Measurements from ENCODE around the gene CTDSPL. TPM values are rescaled to one million over a fixed set of nuclear protein-coding genes. Genes with fewer than 3 reads are reported as not detected.

The CTDSPL gene
- total RNA-seq, 1 experiment from 2014 or later = 24.6 TPM

DNA sequence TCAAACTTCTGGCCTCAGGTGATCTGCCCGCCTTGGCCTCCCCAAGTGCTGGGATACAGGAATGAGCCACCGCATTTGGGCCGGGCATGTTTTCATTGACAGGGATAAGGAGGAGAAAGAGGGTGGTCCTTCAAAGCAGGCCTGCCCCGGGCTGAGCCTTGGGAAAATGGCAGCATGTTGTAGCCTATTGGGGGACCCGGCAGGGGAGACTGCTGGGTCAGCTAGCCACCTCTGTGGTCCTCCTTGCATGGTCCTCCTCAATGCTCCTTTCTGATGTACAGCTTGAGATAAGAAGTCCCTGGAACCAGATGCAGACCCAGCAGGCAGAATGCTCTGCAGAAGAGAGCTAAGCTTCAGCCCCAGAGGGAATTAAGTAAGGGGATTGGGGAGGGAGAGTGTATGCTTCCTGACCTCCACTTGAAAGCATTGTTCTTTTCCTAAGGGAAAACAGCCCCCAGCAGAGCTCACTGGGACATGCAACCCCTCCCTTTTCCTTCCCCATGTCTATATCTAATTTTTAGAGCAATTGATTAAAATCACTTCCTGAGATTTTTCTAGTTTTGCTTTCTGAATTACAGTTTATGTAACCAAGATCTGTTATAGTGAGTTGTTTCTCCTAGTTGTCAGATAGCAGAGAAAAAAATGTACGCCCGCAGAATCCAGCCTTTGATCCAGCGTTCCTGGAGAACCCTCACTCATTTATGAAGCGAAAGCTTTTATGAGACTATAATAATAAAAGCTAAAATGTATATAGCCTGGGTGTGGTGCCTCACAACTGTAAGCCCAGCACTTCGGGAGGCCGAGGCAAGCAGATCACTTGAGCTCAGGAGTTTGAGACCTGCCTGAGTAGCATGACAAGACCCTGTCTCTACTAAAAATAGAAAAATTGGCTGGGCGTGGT, 80.2 kb downstream of the CTDSPL start:
- Histone ChIP-seq H3K9me3 (0 out of 2 replicates have a peak, but pooled peaks cover 4% of the 10 kb centered on the region), H3K27me3 (no peaks in the 10 kb centered on the region), H3K4me3 (no peak overlapping the region), H3K36me3 (peaks cover 2% of the 10 kb centered on the region)
- no peak for DNase-seq

DNA sequence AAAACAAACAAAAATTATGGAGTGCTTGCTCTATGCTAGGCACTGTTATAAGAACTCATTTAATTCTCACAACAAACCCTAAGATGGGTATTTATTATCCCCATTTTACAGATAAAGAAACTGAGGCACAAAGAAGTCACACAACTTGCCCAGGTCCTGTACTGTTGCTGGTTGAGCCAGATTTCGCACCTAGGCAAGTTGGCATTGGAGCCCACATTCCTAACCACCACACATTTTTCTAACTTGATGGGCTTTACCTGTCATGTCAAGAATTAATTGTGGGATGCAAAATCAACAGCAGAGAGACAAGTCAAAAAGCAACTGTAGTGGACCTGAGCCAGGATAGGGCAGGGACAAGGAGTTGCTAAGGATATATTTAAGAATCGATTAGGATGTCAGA, 81.0 kb downstream of the CTDSPL start:
- no peak for DNase-seq
- Histone ChIP-seq H3K27me3 (no peaks in the 10 kb centered on the region), H3K9me3 (0 out of 2 replicates have a peak, but pooled peaks cover 5% of the 10 kb centered on the region), H3K4me3 (no peak overlapping the region), H3K36me3 (peaks cover 8% of the 10 kb centered on the region)

DNA sequence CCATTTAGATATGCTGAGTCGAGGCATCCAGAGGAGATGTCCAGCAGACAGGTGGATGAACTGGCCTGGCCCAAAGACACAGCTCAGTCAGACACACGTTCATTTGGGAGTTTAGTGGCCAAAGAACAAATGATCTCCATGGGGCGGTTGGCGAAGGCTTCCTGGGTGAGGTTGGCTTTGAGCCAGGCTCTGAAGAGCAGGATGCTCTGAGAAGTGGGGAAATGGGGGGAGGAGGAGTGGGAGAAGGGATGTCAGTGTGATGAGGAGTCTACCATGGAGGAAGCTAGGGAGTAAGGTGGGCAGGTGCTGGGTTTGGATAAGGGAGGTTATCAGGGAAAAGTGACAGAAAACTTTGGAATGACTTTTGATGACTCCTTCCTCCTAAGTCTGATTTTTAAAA, 81.4 kb downstream of the CTDSPL start:
- H3K4me3 ChIP-seq = no peak overlapping the region
- H3K9me3 ChIP-seq = 0 out of 2 replicates have a peak, but pooled peaks cover 5% of the 10 kb centered on the region
- no peak for DNase-seq
- no peaks in the 10 kb centered on the region for H3K27me3 ChIP-seq
- peaks cover 11% of the 10 kb centered on the region for H3K36me3 ChIP-seq

- no peak for DNase-seq
- H3K36me3 ChIP-seq = peaks cover 11% of the 10 kb centered on the region
- 0 out of 2 replicates have a peak, but pooled peaks cover 5% of the 10 kb centered on the region for H3K9me3 ChIP-seq
- H3K4me3 ChIP-seq = no peak overlapping the region
- H3K27me3 ChIP-seq = no peaks in the 10 kb centered on the region
Measured at GRCh38 chr3:37943631-37944314, 82.1 kb downstream of the CTDSPL start.

DNA sequence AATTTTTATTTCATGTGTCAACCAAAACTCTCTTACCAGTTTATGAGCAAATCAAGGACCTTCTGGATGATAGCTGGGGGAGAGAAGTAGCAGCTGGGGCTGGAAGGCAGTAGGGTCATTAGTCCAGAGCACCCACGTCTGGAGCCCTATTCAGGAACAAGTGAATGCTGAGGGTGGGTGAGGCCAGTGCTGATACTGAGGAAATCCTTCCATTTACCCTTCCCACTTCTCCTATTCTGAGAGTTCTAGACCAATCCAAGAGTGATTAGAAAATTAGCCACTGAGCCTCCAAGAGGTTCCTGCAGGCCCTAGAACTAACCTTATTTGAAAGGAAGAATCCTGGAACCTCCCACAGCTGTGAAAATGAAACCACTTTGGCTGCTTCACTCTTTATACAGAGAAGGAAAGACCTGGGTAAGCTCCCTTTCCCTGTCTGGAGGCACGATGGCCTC, 82.7 kb downstream of the CTDSPL start:
- Histone ChIP-seq H3K9me3 (0 out of 2 replicates have a peak, but pooled peaks cover 5% of the 10 kb centered on the region), H3K4me3 (no peak overlapping the region), H3K27me3 (no peaks in the 10 kb centered on the region), H3K36me3 (peaks cover 15% of the 10 kb centered on the region)
- no peak for DNase-seq

GRCh38 chr3:37945156-37945806, 83.6 kb downstream of the CTDSPL start:
- H3K9me3 ChIP-seq = 0 out of 2 replicates have a peak, but pooled peaks cover 5% of the 10 kb centered on the region
- peaks cover 18% of the 10 kb centered on the region for H3K36me3 ChIP-seq
- DNase-seq = no peak
- H3K4me3 ChIP-seq = no peak overlapping the region
- no peaks in the 10 kb centered on the region for H3K27me3 ChIP-seq

DNA sequence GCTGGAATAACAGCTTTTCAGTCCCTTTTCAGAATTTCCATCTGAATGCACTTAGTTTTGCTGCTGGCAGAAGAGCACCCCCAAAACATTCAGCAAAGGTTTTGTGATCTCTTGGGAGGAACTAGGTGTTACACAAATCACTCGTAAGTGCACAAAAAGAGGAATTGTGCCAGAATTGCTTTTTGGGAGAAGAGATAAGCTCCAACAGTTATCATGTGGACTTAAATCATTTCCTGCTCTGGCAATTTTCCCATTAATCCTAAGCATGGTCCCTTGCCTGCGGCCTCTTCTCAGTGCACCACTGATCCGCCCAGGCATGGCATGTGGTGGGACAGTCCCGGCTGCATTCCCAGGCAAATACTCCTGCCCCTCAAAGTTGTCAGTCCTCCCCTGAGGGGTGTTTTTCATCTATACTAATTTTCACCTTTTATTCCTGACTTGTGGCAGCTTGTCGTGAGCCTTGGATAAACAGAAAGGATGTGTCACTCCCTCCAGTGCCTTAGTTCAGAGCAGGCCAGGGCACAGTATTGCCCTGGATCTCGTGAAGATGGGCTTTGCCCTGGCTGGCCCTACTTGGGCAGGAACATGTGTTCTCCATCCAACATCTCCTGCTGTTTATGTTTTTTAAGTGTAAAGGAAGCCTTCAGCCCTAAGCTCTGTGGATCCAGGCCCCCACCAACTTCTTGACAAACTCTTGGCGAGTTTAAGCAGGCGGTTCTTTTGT, 84.3 kb downstream of the CTDSPL start:
- Histone ChIP-seq H3K36me3 (peaks cover 18% of the 10 kb centered on the region), H3K27me3 (no peaks in the 10 kb centered on the region), H3K4me3 (no peak overlapping the region), H3K9me3 (0 out of 2 replicates have a peak, but pooled peaks cover 5% of the 10 kb centered on the region)
- peak; percentile 65 for DNase-seq

DNA sequence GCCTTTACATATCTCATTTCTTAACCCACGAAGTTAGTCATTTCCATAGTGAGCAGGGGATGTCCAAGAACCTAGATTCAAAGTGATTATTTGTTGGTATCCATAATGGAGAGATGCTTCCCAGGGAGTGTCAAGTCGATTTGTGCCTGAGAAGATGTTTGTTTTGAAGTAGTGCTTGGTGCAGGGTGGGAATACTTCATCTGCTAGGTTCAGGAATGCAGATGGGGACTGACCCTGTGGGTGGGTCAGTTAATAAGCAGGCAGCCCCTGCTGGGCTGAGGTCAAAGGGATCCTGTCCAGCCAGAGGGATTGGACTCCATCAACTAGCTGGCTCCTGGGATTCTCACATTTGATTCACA, 84.8 kb downstream of the CTDSPL start:
- H3K27me3 ChIP-seq = no peaks in the 10 kb centered on the region
- no peak for DNase-seq
- 0 out of 2 replicates have a peak, but pooled peaks cover 5% of the 10 kb centered on the region for H3K9me3 ChIP-seq
- peaks cover 18% of the 10 kb centered on the region for H3K36me3 ChIP-seq
- H3K4me3 ChIP-seq = no peak overlapping the region

DNA sequence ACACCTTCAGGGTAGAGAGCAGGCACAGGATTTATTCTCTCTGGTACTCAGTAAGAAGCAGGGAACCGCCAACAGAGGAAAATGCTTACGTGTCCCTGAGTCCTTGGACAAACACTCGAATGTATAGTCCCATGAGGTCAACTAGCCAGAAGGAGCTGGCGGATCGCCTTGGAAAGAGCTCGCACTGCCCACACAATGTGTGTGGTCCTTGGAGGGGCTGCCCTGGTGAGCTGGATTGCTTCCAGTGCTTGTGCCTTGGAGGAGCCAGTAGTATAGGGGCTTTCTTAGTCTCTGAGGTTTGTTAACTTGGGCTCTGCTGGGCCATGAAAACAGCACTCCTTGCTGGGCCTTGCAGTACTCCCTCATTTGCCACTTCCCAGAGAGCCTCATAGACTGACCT, 88.2 kb downstream of the CTDSPL start:
- DNase-seq = no peak

GRCh38 chr3:37952564-37952963, 90.9 kb downstream of the CTDSPL start:
- Histone ChIP-seq H3K9me3 (peaks cover 5% of the 10 kb centered on the region; the same call in 1 of the 2 replicates), H3K4me3 (no peak overlapping the region), H3K36me3 (peaks cover 18% of the 10 kb centered on the region), H3K27me3 (no peaks in the 10 kb centered on the region)
- no peak for DNase-seq

More for the DNA sequence above, 88.2 kb downstream of the CTDSPL start:
- peaks cover 25% of the 10 kb centered on the region for H3K36me3 ChIP-seq
- H3K9me3 ChIP-seq = peaks cover 10% of the 10 kb centered on the region; the same call in 1 of the 2 replicates
- H3K27me3 ChIP-seq = no peaks in the 10 kb centered on the region
- H3K4me3 ChIP-seq = no peak overlapping the region

DNA sequence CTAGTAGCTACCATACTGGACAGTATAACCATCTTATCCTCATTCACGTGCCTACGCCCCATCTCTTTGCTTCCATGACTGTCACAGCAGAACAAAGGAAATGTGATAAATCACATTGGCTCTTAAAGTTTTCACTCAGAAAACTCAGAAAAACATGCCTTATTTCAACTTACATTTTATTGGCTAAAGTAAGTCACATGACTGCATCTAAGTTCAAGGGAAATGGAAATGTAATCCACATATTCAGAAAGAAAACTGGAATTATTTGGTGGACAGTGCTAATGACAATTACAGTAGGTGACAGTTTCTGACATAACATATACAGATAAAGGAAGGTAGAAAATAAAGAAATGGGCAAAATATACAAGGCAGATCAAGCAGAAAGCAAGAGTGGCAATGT, 91.5 kb downstream of the CTDSPL start:
- no peak for DNase-seq
- Histone ChIP-seq H3K27me3 (no peaks in the 10 kb centered on the region), H3K4me3 (no peak overlapping the region), H3K9me3 (peaks cover 5% of the 10 kb centered on the region; the same call in 1 of the 2 replicates), H3K36me3 (peaks cover 15% of the 10 kb centered on the region)

DNA sequence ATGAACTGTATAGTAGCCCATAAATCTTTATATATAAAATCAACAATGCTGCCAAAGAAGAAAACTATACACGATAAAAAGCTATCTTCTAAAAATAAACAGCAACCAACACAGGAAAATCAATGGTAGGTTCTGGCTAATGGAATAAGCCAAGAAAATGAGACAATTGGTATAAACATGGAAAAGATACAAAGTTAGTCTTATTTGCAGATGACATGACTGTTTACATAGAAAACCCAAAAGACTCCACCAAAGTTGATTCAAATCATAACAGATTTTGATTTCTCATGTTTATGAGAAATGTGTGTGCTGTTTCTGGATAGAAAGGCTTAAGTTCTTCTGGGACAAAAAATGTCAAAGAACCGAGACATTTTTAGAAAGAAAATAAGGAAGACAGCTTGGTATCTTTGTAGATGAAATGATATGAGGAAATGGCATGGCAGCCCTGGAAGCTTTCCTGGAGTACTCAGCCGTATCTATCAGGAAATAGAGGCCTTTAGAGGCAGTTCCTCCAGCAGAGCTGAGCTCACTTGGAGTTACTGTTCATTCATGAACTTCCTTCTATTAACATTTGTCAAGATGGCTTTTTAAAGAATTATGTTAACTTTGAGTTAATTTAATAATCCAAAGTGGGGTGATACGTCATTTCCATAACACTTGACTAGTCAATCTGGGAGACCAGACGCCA, 92.2 kb downstream of the CTDSPL start:
- DNase-seq = no peak
- Histone ChIP-seq H3K36me3 (peaks cover 15% of the 10 kb centered on the region), H3K27me3 (no peaks in the 10 kb centered on the region), H3K4me3 (no peak overlapping the region), H3K9me3 (peaks cover 5% of the 10 kb centered on the region; the same call in 1 of the 2 replicates)

- peaks cover 8% of the 10 kb centered on the region; the same call in 1 of the 2 replicates for H3K36me3 ChIP-seq
- H3K27me3 ChIP-seq = no peaks in the 10 kb centered on the region
- no peak for DNase-seq
- H3K4me3 ChIP-seq = no peak overlapping the region
- H3K9me3 ChIP-seq = peaks cover 5% of the 10 kb centered on the region; the same call in 1 of the 2 replicates
Measured at GRCh38 chr3:37954881-37955280, 93.2 kb downstream of the CTDSPL start.

GRCh38 chr3:37955918-37956707, 94.4 kb downstream of the CTDSPL start:
- no peak for DNase-seq
- Histone ChIP-seq H3K27me3 (no peaks in the 10 kb centered on the region), H3K4me3 (no peak overlapping the region), H3K9me3 (peaks cover 5% of the 10 kb centered on the region; the same call in 1 of the 2 replicates), H3K36me3 (peaks cover 8% of the 10 kb centered on the region; the same call in 1 of the 2 replicates)
